ENCODE data around the gene FAM117B. TPM values are rescaled to one million over a fixed set of nuclear protein-coding genes. Genes with fewer than 3 reads are reported as not detected.

FAM117B gene
- total RNA-seq, 6 experiments from 2014 or later, result 0.55 to 1.2 (median 0.87) TPM

DNA sequence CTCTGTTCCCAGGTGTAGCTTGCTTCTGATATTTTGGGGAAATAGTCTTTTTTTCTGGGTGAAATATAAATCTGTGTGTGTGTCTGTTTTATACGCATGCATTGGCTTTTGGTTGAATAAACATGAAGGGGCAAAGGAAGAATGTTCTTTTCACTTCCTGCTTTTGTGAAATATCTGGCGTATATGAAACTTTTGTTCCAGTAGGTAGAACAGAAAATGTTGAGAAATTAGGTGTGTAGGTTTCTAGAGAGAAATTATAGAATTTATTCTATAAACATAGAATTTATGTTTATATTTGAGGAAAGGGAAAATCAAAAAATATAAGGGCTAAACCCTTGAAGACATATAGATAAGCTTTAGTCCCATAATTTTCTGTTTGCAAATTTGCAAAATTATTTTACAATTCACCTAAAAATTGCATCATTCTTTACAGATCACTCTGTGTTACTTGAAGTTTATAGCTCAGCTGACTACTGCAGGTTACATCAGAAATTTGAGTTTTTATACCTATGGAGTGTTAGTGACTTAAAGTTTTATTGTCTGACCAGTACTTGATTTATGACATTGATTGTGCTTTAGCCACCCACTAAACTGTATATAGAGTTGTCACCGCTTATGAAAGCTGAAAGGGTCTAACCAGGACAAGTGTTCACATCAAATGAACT lies 116.1 kb downstream of the FAM117B start:
- no peaks in the 10 kb centered on the region for H3K9me3 Mint-ChIP-seq
- H3K27ac Mint-ChIP-seq, result no peak overlapping the region
- DNase-seq, result no peak
- no peaks in the 10 kb centered on the region for H3K36me3 Mint-ChIP-seq (ENCODE audit: low read depth)
- H3K4me1 Mint-ChIP-seq (ENCODE audit: low read depth), result no peaks in the 10 kb centered on the region
- TF ChIP-seq, protein P1, sequence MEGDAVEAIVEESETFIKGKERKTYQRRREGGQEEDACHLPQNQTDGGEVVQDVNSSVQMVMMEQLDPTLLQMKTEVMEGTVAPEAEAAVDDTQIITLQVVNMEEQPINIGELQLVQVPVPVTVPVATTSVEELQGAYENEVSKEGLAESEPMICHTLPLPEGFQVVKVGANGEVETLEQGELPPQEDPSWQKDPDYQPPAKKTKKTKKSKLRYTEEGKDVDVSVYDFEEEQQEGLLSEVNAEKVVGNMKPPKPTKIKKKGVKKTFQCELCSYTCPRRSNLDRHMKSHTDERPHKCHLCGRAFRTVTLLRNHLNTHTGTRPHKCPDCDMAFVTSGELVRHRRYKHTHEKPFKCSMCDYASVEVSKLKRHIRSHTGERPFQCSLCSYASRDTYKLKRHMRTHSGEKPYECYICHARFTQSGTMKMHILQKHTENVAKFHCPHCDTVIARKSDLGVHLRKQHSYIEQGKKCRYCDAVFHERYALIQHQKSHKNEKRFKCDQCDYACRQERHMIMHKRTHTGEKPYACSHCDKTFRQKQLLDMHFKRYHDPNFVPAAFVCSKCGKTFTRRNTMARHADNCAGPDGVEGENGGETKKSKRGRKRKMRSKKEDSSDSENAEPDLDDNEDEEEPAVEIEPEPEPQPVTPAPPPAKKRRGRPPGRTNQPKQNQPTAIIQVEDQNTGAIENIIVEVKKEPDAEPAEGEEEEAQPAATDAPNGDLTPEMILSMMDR (IDR thresholded peaks at IDR 0.05), result no peak
- no peak overlapping the region for H3K4me3 Mint-ChIP-seq
- peaks cover 3% of the 10 kb centered on the region for H3K27me3 Mint-ChIP-seq (ENCODE audit: insufficient read depth)

DNA sequence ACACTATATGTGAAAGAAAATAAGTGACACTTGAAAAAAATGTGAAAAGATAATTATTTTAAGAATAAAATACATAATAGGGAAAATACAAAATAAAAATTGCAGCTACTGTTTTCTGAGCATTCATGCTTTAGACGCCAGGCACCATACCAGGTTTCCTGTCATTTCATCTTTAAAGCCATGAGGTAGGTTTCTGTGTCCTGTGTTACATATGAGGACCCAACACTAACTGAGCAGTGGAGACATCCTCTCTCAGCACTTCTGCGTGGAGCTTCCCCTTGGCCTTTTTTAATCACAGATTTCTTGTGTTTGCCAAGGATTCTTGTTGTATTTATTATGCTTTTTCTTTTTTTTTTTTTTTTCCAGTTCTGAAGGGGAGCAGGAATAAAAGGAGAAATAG lies 117.3 kb downstream of the FAM117B start:
- DNase-seq, result no peak
- Mint-ChIP-seq H3K36me3 (ENCODE audit: low read depth) (no peaks in the 10 kb centered on the region), H3K4me3 (no peak overlapping the region), H3K9me3 (no peaks in the 10 kb centered on the region), H3K4me1 (ENCODE audit: low read depth) (no peaks in the 10 kb centered on the region), H3K27me3 (ENCODE audit: insufficient read depth) (peaks cover 3% of the 10 kb centered on the region), H3K27ac (no peak overlapping the region)
- TF ChIP-seq, protein P1 (IDR thresholded peaks at IDR 0.05), result no peak

DNA sequence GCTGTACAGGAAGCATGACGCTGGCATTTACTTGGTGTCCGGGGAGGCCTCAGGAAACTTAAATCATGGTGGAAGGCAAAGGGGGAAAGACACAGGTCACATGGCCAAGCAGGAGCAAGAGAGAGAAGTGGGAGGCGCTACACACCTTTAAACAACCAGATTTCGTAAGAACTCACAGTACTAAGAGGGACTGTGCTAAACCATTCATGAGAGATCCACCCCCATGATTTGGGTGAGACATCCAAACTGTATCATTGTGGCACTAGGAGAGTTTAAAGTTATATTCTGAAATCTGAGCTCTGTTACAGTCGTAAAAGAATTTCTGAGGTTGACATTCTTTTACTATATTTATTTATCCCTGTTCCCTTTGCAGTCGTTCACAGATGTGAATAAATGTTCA lies 120.2 kb downstream of the FAM117B start:
- Mint-ChIP-seq H3K4me1 (ENCODE audit: low read depth) (no peaks in the 10 kb centered on the region), H3K27me3 (ENCODE audit: insufficient read depth) (no peaks in the 10 kb centered on the region), H3K4me3 (no peak overlapping the region), H3K9me3 (no peaks in the 10 kb centered on the region), H3K27ac (no peak overlapping the region), H3K36me3 (ENCODE audit: low read depth) (no peaks in the 10 kb centered on the region)
- DNase-seq, result no peak
- TF ChIP-seq, protein P1 (IDR thresholded peaks at IDR 0.05), result no peak

DNA sequence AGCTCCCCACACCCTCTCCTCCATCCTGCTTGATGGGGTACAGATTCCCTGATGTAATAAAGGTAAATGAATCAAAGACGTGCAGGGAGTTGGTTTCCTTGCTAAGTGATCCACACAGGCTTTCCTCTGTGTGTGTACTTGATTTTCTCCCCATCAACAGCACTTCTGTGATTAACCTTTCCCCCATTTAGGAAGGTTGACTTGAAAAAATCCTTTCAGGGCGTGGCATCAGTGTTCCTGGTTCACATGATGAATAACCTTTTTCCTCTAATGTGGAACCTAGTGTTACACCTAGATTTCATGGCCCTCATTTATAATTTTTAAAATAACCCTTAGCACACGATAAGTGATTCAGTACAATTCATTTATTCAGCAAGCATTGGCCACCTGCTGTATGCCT lies 121.8 kb downstream of the FAM117B start:
- no peak overlapping the region for H3K4me3 Mint-ChIP-seq
- no peak overlapping the region for H3K27ac Mint-ChIP-seq
- H3K4me1 Mint-ChIP-seq (ENCODE audit: low read depth), result no peaks in the 10 kb centered on the region
- no peaks in the 10 kb centered on the region for H3K9me3 Mint-ChIP-seq
- TF ChIP-seq, protein P1 (IDR thresholded peaks at IDR 0.05), result no peak
- no peaks in the 10 kb centered on the region for H3K27me3 Mint-ChIP-seq (ENCODE audit: insufficient read depth)
- H3K36me3 Mint-ChIP-seq (ENCODE audit: low read depth), result no peaks in the 10 kb centered on the region
- no peak for DNase-seq

DNA sequence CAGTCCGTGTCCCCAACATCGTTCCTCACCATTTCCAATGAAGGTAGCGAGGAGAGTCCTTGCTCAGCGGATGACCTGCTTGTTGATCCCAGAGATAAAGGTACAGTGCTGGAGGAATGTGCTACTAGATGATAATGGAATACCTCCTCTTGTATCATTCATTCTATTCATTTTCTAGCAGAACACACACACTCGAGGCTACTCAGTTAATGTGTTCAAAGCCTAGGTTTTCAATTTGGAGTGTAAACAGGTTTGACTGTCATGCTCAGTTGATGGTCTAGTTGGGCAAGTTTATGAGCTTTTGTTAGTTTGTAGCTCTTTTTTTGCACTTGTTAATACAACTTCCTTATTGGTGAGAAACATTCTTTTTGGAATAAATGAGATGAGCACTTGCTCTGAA lies 122.6 kb downstream of the FAM117B start:
- no peak overlapping the region for H3K4me3 Mint-ChIP-seq
- TF ChIP-seq, protein P1 (IDR thresholded peaks at IDR 0.05), result no peak
- no peaks in the 10 kb centered on the region for H3K36me3 Mint-ChIP-seq (ENCODE audit: low read depth)
- no peaks in the 10 kb centered on the region for H3K4me1 Mint-ChIP-seq (ENCODE audit: low read depth)
- no peaks in the 10 kb centered on the region for H3K27me3 Mint-ChIP-seq (ENCODE audit: insufficient read depth)
- H3K27ac Mint-ChIP-seq, result no peak overlapping the region
- no peak for DNase-seq
- H3K9me3 Mint-ChIP-seq, result no peaks in the 10 kb centered on the region

All from HFFc6 (cell line).